ENCODE data around the gene POLR2L. TPM values are rescaled to one million over a fixed set of nuclear protein-coding genes. Genes with fewer than 3 reads are reported as not detected.

POLR2L gene
- total RNA-seq, 4 donors from 2014 or later, result 95.5 to 165 (median 110) TPM

DNA sequence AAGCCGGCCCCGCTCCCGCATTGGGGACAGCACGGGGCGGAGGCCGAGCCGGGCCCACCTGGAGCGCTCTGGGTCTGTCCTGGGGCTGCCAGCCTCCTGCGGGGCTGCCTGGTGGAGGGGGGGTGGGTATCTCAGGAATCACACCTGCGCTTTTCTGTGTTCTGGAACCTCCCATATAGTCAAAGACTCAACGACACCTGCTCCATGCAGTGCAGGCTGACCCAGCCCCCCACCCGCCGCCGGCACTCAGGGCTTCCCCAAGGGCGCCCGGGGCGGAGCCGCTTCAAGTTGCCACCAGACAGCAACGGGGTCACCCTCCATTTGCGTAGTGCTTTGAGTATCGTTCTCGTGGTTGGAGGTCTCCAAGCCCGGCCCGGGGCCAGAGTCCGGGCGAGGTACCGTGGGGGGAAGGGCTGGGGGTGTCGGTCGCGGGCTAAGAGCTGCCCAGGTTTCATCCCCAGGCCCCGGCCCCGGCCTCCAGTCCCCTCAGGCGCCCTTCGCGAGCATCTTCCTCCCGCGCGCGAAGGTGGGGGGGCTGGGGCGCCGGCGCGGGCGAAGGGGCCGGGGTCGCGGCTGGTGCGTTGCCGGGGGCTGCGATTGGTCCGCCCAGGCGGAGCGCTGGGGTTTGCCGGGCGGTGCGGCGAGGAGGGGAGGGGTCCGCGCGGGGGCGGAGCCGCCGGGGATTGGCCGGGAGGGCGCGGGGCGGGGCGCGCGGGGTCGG, 6.9 kb upstream of the POLR2L start:
- ATAC-seq (ENCODE audit: low FRiP score), result no peak
- TF ChIP-seq, protein P1, sequence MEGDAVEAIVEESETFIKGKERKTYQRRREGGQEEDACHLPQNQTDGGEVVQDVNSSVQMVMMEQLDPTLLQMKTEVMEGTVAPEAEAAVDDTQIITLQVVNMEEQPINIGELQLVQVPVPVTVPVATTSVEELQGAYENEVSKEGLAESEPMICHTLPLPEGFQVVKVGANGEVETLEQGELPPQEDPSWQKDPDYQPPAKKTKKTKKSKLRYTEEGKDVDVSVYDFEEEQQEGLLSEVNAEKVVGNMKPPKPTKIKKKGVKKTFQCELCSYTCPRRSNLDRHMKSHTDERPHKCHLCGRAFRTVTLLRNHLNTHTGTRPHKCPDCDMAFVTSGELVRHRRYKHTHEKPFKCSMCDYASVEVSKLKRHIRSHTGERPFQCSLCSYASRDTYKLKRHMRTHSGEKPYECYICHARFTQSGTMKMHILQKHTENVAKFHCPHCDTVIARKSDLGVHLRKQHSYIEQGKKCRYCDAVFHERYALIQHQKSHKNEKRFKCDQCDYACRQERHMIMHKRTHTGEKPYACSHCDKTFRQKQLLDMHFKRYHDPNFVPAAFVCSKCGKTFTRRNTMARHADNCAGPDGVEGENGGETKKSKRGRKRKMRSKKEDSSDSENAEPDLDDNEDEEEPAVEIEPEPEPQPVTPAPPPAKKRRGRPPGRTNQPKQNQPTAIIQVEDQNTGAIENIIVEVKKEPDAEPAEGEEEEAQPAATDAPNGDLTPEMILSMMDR (IDR thresholded peaks at IDR 0.05), result no peak
- DNase-seq (ENCODE audit: low spot score), result no peak

GRCh38 chr11:848380-848931, 6.1 kb upstream of the POLR2L start:
- DNase-seq (ENCODE audit: low spot score), result no peak
- TF ChIP-seq, protein P1 (IDR thresholded peaks at IDR 0.05), result peak in 1 of 3 donors; percentile 42
- ATAC-seq (ENCODE audit: low FRiP score), result no peak

- no peak for DNase-seq (ENCODE audit: low spot score)
- TF ChIP-seq, protein P1 (IDR thresholded peaks at IDR 0.05), result no peak
- ATAC-seq (ENCODE audit: low FRiP score), result no peak
These were observed 5.5 kb upstream of the POLR2L start for GRCh38 chr11:847876-848275.

- no peak for DNase-seq (ENCODE audit: low spot score)
These were observed 4.3 kb upstream of the POLR2L start for GRCh38 chr11:846496-847098.

GRCh38 chr11:845872-846495, 3.7 kb upstream of the POLR2L start:
- ATAC-seq (ENCODE audit: low FRiP score) (no peak), DNase-seq (ENCODE audit: low spot score) (no peak)
- TF ChIP-seq, protein P1 (IDR thresholded peaks at IDR 0.05), result no peak

More at GRCh38 chr11:846496-847098, 4.3 kb upstream of the POLR2L start:
- TF ChIP-seq, protein P1 (IDR thresholded peaks at IDR 0.05), result no peak
- no peak for ATAC-seq (ENCODE audit: low FRiP score)

- TF ChIP-seq, protein P1 (IDR thresholded peaks at IDR 0.05), result no peak
- DNase-seq (ENCODE audit: low spot score) (peak; percentile 79), ATAC-seq (ENCODE audit: low FRiP score) (peak; percentile 55)
These were observed 2.6 kb upstream of the POLR2L start for GRCh38 chr11:844693-845644.

All from omental fat pad (tissue), 4 donors.